GM19238 (cell line): Measurements from ENCODE around the gene SLX4.

Source experiments
- DNase-seq: peaks from one replicate; pipeline ENCODE4 v3.0.0; 2011; ENCODE audit warnings: low spot score; ENCODE audit not compliant: insufficient read length

The SLX4 gene

GRCh38 chr16:3599121-3599520 is 12.3 kb downstream of the SLX4 start:
- DNase-seq = no peak

GRCh38 chr16:3598236-3598635 is 13.2 kb downstream of the SLX4 start:
- no peak for DNase-seq

GRCh38 chr16:3597676-3598075 is 13.7 kb downstream of the SLX4 start:
- DNase-seq = no peak

GRCh38 chr16:3597226-3597625 is 14.2 kb downstream of the SLX4 start:
- DNase-seq = no peak

GRCh38 chr16:3596101-3596861 is 15.1 kb downstream of the SLX4 start:
- no peak for DNase-seq

GRCh38 chr16:3595521-3596021 is 15.8 kb downstream of the SLX4 start:
- no peak for DNase-seq

- DNase-seq = no peak
These were observed 16.3 kb downstream of the SLX4 start for GRCh38 chr16:3595110-3595486.

- no peak for DNase-seq
These were observed 16.9 kb downstream of the SLX4 start for GRCh38 chr16:3594316-3595109.

- no peak for DNase-seq
These were observed 18.8 kb downstream of the SLX4 start for GRCh38 chr16:3592559-3592958.

- DNase-seq = no peak
These were observed 19.4 kb downstream of the SLX4 start for GRCh38 chr16:3591991-3592390.

GRCh38 chr16:3591436-3591803 is 20.0 kb downstream of the SLX4 start:
- DNase-seq = no peak

- DNase-seq = no peak
These were observed 20.5 kb downstream of the SLX4 start for GRCh38 chr16:3590736-3591435.

GRCh38 chr16:3589991-3590701 is 21.3 kb downstream of the SLX4 start:
- no peak for DNase-seq

GRCh38 chr16:3589441-3589921 is 21.9 kb downstream of the SLX4 start:
- DNase-seq = no peak

GRCh38 chr16:3589001-3589400 is 22.4 kb downstream of the SLX4 start:
- no peak for DNase-seq

GRCh38 chr16:3587547-3588110 is 23.8 kb downstream of the SLX4 start:
- DNase-seq = no peak

GRCh38 chr16:3584412-3584811 is 27.0 kb downstream of the SLX4 start:
- DNase-seq = no peak

- DNase-seq = no peak
These were observed 27.9 kb downstream of the SLX4 start for GRCh38 chr16:3583303-3584038.

- DNase-seq = no peak
These were observed 28.9 kb downstream of the SLX4 start for GRCh38 chr16:3582276-3583165.
